GM12891 (cell line): ENCODE data around the gene TBC1D2B.

ENCODE experiments used
- PAX5 ChIP-seq: IDR thresholded peaks from 2 replicates; pipeline ENCODE4 v1.6.1; 2011; ENCODE audit warnings: low read length, moderate library complexity, mild to moderate bottlenecking; ENCODE audit not compliant: insufficient read depth, severe bottlenecking
- POLR2A ChIP-seq: IDR thresholded peaks from 2 replicates; pipeline ENCODE4 v1.6.1; 2011; ENCODE audit warnings: low read depth, low read length, control low read depth
- POLR2AphosphoS5 ChIP-seq: IDR thresholded peaks from 2 replicates; pipeline ENCODE4 v1.6.1; 2011; ENCODE audit warnings: low read depth, low read length, control low read depth
- POU2F2 ChIP-seq: IDR thresholded peaks from 2 replicates; pipeline ENCODE4 v1.6.1; 2011; ENCODE audit warnings: low read depth, mild to moderate bottlenecking, control low read depth, low read length, moderate library complexity
- SPI1 ChIP-seq: IDR thresholded peaks from 2 replicates; pipeline ENCODE4 v1.6.1; 2011; ENCODE audit warnings: low read depth, low read length, control low read depth
- TAF1 ChIP-seq: IDR thresholded peaks from 2 replicates; pipeline ENCODE4 v1.6.1; 2011; ENCODE audit warnings: low read depth, low read length, control low read depth

DNA sequence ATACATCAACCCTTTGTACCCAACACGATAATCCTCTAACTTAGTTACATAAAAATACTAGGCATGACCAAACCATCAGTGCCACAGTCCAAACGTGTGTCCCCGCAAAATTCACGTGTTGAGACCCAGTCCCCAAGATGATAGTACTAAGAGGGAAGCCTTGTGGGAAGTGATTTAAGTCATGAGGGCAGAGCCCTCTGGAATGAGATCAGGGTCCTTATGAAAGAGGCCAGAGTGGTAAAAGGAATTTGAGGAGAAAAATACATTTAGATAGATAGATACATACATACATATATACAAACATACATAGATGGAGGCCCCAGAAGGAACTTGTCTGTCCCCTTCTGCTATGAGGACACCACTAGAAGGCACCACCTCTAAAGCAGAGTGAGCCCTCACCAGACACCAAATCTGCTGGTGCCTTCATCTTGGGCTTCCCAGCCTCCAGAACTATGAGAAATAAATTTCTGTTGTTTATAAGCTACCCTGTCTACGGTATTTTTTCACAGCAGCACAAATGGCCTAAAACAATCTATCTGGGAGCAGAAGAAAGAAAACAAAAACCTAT is 8.0 kb downstream of the TBC1D2B start:
- no peak for TF ChIP-seq POLR2A
- TF ChIP-seq TAF1: no peak
- TF ChIP-seq POLR2AphosphoS5: no peak
- TF ChIP-seq SPI1: no peak
- no peak for TF ChIP-seq PAX5
- no peak for TF ChIP-seq POU2F2
